ENCODE results near the gene EIF2AK2.
A peak's percentile ranks its signal among the peaks of the same experiment; 100 is the strongest.

DNA sequence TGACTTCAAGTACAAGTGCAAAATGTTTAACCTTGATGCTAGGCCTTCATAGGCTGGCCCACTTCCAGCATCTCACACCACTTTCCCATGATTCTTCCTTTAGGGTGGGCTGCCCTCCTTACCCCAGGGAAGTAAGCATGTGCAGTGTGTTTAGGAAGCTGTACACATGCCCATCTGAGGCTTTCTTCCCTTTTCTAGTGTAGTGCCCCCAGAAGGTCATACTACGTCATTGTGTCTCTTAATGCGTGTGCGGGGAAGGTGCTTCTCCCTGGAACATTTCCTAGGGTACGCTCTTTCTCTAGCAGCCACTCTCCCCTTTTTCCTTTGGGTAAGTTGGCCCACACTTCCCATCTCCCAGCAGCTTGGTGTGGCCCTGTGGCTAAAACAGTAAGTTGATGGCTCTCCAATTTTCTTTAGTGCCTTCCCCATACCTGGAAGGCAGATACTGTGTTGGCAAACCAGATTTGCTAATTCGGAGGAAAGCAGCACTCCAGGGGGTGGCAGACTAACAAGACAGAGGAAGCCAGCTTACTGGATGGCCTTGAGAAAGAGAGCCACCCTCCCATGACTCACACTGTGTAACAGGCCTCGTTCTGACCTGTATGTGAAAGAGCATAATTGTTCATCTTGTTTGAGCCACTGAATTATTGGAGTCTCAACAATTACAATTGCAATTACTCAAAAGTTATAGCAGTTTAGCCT is 32.8 kb upstream of the EIF2AK2 start:
- TF ChIP-seq, protein P1, sequence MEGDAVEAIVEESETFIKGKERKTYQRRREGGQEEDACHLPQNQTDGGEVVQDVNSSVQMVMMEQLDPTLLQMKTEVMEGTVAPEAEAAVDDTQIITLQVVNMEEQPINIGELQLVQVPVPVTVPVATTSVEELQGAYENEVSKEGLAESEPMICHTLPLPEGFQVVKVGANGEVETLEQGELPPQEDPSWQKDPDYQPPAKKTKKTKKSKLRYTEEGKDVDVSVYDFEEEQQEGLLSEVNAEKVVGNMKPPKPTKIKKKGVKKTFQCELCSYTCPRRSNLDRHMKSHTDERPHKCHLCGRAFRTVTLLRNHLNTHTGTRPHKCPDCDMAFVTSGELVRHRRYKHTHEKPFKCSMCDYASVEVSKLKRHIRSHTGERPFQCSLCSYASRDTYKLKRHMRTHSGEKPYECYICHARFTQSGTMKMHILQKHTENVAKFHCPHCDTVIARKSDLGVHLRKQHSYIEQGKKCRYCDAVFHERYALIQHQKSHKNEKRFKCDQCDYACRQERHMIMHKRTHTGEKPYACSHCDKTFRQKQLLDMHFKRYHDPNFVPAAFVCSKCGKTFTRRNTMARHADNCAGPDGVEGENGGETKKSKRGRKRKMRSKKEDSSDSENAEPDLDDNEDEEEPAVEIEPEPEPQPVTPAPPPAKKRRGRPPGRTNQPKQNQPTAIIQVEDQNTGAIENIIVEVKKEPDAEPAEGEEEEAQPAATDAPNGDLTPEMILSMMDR (IDR thresholded peaks at IDR 0.05) = peak in 2 of 6 experiments; percentile 5 to 23
- peak in 1 of 2 donors; percentile 28 for TF ChIP-seq POLR2A (IDR thresholded peaks at IDR 0.05)

Data from adrenal gland (tissue), 5 donors.